Right hindlimb (tissue), 1 donor: ENCODE results near the gene DUSP10.

Experiments
- DNase-seq: peaks from one replicate; pipeline ENCODE4 v3.0.0-alpha.2; 2018

DUSP10 gene

DNA sequence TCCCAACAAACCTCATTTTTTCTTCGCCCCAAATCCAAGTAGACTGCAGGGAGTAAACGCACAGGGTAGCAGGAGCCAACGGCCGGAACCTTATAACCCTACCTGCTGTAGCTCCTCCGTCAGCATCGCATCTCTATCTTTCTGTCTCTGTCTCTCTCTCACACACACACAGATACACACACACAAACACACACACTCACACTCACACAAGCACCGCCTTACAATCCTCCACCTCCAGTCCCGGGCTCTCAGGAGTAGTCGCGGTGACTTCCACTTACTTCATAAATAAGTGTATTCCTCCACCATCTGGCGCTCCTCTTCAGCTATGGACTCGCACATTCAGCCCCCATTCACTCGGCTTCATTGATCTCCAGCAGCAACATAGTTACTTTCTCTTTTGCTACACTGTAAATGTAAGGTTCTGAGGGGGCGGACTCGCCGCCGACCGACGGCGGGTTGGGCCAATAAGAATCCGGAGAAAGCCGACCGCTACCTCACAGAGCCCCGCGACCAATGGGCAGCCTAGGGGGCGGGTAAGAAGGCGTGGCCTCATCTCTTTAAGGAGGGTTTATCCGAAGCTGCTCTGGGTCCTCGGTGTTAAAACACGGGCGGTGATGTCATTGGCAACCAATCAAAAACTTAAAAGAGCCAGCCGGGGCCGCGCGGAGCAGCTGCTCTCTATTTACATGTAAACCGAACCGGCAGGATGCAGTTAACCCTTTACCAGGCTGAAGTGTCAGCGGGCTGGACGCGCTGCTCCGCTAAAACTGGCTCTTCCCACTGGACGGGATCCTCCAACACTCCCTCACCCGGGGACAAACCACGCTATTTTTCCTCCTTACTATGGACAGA lies at the start of gene DUSP10:
DUSP10 (minus strand) TSS at position 387 of the 852 bp plus-strand sequence. CDS start 2,345 bp downstream, outside the sequence.
- DNase-seq = peak; percentile 100

DNA sequence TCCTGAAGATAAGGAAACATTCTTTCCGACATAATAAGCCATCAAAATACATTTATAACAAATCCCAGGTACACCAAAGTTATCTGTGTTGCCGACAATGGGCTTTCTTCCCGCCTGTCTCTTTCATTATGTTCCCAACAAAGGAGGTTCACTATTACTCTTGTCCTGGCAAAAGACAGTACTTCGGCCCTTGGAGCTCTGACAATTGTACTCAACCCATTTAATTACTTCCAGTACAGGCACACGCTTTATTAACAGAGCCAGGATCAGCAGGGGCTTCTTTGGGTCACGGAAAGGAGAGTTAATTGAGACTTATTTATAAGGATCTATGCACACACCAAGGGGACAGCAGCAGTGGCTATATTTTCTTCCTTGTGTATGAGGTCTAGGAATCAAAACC lies 46.6 kb upstream of the DUSP10 start:
- no peak for DNase-seq

DNA sequence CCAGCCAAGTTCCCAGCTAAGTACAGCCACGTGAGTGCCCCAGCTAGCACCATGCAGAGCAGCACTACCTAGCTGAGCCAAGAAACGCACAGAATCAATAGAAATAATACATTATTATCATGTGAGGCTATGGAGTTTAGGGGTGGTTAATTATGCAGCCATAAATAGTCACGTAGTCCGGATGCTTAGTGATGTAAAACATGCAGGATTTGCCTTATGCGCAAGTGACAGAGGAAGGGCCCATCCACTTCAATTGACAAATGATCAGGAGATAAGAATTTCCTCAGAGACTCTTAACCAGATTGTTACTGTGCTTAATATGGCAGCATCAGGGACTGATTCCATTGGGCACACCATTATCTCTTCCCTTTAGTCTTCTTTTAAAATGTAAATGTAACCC lies 44.8 kb upstream of the DUSP10 start:
- no peak for DNase-seq

DNA sequence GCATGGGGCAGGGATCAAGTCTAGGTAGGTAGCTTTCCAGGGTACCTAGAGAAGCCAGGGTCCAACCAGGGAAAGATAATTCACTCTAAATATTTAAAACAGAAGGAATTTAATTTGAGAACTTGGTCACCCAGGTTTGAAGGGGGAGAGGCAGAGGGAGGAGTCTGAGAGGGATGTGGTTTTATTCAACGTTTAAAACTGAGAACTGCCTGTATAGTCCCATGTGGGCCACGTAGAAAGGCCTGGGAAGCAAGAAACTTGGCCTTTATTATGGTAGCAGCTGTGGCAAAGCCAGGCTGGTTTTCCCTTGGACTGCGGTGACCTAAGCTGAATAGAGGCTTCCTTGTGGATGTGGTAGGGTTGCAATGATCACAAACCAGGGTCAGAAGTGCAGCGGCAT lies 42.0 kb upstream of the DUSP10 start:
- peak; percentile 42 for DNase-seq

DNA sequence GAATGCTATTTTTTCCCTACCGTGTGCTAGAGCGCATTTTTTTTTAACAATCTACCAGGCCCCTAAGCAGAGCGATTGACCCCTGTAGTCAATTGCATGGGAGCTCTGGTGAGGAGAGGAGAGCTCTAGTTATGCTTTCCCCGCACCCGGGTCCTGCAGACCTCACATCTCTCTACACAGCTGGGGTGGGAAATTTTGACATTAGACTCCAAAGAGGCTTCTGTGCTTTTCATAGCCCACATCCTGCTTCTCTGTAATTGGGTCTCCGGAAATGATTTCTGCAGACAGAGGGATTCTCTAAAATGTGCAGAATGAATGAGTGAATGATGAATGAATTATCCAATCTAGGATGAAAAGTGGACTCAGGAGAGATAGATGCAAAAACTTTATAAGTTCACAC lies 41.5 kb upstream of the DUSP10 start:
- DNase-seq = no peak

DNA sequence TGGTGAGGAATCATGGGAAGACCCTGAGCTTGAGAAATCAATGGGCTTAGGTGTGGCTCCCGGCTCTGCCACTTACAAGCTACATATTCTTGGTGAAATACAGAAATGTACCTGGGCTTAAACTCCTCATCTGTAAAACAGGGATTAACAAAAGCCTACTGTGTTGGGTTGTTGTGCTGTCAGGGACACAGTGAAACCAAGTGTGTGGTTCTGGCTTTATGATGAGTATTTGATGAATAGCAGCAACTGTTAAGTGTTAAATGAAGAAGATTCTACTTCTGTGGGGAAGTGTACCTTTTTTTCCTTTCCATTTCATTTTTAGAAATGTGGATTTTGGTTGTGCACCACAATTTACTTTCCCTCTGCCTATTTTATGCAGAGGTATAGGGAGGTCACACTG lies 41.1 kb upstream of the DUSP10 start:
- DNase-seq = no peak

DNA sequence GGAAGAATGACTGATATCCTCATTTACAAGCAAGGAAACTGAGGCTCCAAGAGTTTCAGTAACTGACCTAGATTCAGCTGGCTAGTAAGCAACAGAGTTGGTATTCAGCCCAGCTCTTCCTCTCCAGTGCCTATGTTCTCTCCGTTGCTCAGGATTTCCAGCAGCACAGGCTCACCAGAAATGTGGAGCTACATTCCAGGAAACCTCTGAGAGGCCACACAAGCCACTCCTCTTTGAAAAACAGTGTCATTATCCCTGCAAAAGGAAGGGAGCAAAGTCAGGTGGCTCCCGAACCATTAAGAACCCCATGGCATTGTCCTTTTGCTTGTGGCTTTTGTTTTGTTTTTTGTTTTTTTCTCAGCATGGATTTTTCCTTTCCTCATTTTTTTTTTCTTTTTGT lies 40.6 kb upstream of the DUSP10 start:
- no peak for DNase-seq

DNA sequence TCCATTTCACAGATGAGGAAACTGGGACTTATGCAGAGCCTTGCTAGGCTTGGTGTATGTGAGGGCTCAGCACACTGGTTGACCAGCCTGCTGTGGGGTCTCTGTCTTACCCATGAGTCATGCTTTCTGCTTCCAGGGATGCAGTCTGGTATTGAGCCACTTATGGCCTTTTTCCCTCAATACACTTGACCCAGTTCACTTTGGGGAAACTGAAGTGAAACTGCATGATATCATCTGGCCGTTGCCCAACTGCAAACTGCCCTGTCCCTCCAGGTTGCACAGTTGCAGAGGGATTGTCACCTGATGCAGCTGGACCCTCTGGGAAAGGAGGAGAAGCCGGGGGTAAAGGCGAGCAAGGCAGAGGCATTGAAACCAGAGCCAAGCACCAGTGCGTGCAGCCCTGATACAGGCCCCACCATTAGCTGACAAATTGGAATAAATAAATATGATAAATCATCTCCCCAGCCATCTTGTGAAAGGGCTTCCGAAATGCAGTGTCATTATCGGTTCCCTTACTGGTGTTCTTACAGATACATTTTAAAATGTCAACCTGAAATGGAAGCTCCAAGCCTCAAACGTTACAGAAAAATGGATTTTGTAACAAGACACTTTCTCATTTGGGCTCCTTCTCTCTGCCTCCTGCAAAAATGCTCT lies 39.3 kb upstream of the DUSP10 start:
- DNase-seq = no peak

DNA sequence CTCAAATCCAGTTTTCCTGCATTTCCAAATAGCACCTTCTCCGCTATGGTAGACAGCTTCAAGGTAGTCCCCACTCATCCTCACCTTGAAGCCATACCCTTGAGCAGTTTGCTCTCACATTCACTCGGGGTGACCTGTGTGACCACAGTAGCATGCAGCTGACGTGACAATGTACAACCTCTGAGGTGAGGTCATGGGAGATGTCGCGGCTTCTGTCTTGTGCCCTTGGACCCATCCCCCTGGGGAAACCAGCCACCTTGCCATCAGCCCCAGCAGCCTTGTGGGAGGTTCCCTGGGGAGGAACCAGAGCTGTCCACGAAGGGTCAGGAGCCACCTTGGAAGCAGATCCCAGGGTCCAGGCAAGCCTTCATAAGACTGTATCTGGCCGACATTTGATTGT lies 38.3 kb upstream of the DUSP10 start:
- DNase-seq = no peak

DNA sequence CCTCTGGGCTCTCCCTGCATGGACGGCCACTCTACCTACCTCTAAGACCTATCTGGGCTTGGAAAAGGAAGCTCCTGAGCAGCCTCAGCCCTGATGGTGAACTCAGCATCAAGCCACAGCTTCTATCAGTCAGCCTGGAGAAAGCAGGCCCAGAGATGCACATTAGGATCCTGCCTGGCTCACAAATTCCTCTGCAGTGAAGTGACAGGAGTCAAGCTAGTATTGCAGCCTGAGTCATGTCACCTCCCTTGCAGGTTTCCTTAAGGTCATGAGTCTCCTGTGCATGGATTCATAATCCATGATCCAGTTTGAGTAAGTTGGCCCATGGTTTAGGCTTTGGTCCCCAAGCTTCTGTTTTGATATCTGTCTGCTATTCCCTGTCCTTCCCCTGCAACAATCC lies 37.9 kb upstream of the DUSP10 start:
- no peak for DNase-seq

DNA sequence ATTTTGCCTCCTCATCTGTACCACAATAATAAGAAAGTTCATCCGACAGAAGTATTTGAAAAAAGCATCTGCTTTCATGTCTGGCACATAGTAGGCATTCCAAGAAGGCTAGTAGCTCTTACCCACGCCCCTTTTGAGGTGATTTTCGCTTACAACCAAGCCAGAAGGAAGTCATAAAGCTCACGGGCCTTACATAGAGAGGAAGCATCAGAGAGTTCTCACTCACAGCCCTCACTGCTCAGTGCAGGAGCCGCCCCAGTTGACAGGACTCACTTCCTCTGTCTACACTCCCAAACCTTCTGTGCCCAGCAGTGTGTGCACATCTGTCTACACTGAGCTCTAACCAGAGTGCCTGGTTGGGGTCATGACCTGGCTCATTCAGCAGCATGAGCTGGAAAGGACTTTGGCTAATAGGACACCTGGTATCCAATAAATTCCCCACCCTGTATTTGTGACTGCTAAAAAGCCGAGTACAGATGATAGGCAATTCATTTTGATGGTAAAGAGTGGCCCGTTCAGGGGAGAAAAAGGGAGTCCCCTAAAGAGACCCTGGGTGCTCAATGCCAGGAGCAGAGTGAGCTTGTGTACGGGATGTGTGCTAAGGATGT lies 36.8 kb upstream of the DUSP10 start:
- DNase-seq = no peak

DNA sequence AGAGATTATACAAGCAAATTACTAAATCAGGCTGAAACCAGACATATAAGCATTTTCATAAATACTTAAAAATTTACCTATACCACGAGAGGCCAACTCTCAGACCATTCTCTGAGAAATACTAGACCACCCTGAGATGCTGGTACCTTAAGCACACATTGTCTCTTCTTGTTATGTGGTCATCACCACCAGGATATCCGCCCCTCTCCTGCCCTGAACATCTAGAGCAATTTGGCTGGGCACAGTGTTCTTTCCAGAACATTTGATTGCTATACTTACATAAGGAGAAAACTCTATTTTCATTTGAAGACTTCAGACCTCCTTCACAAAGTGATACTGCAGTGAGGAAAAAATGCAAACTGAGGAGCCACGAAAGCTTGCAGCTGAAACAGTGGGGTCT lies 36.2 kb upstream of the DUSP10 start:
- no peak for DNase-seq

DNA sequence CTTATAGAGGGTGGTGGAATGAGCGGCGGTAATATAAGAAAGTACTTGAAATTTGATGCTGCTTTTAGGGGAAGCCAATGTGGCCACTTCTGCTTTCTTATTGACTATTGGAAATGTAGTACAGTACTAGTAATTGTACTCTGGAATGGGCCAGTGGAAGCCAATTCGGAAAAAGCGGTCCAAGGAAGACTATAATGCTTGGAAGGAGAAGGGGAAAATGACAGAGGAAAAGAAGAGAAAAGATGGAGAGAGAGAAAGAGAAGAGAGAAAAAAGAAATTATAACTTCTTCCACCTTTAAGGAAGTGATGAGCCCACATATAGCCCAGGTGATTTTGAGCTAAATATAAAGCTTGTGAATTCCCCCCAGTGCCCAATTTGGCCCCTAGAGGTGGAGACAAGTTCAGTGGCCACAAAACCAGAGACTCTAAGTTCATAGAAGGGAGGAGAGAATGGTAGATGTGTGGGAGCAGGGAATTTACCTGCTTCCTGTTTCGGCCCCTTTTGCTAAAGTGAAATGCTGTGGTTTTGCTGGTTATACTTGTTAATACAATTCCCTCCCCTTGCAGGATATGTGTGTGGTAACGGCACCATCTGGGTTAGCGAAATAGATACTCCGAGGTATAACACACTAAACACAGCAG lies 35.7 kb upstream of the DUSP10 start:
- no peak for DNase-seq

DNA sequence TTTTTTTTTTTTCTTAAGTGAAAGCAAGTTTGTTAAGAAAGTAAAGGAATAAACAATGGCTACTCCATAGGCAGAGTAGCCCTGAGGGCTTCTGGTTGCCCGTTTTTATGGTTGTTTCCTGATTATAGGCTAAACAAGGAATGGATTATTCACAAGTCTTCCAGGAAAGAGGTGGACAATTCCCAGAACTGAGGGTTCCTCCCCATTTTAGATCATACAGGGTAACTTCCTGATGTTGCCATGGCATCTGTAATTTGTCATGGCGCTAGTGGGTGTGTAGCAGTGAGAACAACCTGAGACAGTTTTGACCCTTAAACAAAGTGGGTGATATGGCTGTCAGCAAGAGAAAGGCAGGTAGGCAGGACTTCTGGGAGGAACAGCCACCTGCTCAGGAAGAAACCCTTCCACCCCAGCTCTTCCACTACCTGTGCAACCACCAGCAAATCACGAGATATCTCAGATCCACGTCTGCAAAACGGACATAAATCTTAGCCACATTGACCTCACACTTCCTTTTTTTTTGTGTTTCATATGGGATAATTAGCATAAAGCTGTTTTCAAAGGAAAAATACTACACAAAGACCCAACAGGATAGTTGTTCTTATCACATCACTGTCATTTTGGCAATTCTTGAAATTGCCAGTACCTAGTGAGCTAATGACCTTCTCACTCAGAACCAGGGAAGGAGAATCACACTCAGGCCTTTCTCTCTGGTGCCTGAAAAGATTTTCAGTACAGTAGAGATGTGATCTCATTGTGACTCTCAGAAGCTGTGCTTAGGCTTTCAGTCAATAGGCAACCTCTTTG lies 34.8 kb upstream of the DUSP10 start:
- DNase-seq = no peak

DNA sequence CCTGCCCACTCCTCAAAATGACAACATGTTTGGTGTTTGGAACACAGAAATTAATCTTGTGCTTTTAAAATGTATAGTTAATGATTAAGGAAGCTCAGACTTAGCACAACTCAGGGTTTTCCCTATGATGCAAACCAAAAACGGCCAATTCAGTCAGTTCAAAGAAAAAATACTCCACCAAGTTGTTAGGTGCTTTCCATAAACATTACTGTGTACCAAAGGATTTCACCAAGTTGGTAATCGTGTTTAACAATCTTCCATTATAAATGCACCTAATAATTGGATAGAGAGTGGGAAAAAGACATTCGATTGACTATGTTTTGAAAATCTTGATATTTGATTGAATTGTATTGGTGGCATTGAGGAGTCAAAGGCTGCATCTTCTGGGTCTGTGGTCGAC lies 33.3 kb upstream of the DUSP10 start:
- no peak for DNase-seq

DNA sequence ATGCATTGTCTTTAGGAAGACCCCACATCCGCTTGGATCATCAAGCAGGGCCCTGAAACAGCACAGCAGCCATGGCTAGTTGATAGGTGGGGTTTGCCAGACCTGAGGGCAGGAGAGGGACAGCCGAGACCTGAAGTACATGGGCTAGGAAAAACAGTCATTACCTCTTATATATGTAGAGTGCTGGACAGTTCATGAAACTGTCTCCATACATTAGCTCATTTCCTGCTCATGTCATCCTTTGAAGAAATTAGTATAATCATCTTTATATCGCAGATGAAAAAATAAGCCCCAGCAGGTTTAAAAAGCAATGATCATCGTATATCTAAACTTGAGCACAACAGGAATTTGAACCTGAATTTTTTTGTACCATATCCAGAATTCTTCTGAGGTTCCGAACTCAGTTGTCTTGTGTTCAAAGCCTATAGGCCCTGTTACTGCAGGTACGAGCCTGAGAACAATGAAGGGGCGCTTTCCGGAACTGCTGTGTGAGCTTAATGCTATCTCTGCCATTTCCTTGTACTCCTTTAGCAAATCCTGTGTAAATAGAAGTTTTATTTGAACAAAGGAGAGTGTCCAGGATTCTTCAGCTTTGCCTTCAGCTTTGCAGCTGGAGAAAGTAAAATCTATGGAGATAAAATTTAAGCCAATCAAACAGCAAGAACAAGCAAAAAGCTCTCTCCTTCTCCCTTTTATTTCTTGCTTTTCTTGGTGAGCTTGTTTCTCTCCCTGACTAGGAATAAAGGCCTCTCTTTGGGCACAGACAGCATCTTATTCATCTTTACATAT lies 32.4 kb upstream of the DUSP10 start:
- DNase-seq = no peak

DNA sequence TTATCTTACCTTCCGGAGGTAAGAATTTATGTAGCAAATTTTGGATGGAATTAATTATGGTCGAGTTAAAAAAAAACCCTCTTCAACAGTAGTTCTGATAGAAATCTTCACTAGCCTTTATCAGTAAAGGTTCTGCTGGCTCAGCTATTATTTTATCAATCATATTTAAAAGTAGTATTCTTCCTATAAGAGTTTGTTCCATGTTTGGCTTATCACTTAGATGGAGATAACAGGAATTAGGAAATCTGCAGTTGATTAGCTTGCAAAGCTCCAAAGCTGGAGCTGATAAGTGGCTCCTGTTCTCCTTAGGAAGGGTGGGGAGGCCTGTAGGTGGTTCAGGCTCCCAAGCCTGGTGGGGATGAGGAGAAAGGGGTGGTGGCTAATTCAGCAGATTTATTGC lies 31.5 kb upstream of the DUSP10 start:
- DNase-seq = no peak

DNA sequence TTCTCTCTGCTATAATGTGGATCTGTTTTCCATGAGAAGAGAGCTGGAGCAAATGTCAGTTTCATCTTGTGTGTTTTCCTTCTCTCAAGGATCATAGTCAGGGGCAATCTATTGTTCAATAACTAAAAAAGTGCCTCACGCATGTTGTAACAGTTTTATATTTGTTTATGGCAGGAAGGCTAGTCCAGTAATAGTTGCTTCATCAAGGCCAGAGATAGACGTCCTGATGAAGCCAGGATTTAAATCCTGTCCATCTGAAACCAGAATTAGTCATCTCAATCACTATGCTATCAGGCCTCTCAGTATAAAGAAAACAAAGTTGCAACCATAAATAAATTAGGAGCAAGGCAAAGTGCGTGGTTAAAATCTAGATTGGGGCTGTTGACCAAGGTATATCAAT lies 30.2 kb upstream of the DUSP10 start:
- no peak for DNase-seq

DNA sequence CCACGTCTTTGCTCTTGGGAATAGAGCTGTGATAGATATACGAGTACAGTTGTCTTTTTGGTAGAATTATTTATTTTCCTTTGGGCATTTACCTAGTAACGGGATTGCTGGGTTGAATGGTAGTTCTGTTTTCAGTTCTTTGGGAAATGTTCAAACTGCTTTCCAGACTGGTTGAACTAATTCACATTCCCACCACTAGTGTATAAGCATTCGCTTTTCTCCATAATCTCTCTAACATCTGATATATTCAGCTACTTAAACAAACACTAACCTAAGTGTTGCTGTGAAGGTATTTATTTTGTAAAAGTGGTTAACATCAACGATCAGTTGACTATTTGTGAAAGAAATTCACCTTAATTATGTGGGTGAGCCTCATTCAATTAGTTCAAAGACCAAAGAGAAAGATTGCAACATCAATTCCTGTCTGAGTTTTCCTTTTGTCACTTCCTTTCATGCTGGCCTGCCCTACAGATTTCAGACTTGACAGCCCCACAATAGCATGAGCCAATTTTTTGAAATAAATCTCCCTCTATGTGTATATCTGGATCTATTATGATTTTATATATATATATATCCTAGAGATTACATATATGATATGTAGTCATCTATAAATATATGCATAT lies 26.7 kb upstream of the DUSP10 start:
- DNase-seq = no peak

DNA sequence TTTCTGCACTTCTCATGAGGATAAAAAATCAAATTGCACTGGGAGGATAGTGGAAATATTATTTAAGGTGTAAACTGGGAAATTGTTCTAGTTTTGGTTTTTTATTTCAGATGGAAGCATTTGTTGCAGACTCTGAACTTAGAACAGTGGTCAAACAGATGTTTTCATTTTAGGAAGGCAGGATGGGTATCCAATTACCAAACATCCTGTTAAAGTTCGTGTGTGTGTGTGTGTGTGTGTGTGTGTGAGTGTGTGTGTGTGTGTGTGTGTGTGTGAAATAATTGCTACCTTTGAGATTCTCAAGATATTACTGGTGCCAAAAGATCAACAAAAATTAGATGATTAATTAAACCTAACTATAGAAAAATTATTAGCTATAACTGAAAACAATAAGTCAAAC lies 24.3 kb upstream of the DUSP10 start:
- no peak for DNase-seq

DNA sequence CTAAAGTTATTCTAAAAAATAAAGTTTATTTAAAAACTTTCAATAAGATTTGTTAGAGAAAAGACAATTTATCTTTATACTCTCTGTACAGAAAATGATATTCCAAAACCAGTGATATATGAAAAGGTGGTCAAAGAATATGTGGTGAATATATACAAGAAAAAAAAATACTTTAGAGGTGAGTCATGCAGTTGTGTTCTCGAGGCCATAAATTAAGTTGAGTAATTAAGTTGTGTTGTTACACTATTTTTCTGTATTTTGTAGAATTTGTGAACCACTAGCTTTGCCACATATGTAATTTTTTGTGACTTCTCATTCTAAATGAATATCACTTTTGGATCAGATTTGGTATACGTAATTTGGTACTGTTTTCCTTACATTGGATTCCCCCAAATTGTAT lies 23.6 kb upstream of the DUSP10 start:
- DNase-seq = no peak
